NCI-H524 treated with DMSO at 0.1 percent for 48 hours (cell line): ENCODE data around the gene TRAM1L1.

ENCODE experiments used
- DNase-seq: peaks from one replicate; lab custom pipeline; 2025; lab: John Stamatoyannopoulos, UW

The TRAM1L1 gene

GRCh38 chr4:117084866-117085701 is at the start of gene TRAM1L1:
TRAM1L1 (minus strand) TSS chr4:117085576; CDS start chr4:117085393, 183 bp downstream.
- DNase-seq, result peak; percentile 45

GRCh38 chr4:117134386-117134785 is 49.0 kb upstream of the TRAM1L1 start:
- peak; percentile 42 for DNase-seq

GRCh38 chr4:117096886-117097285 is 11.5 kb upstream of the TRAM1L1 start:
- DNase-seq, result no peak

- DNase-seq, result no peak
Observed at GRCh38 chr4:117096462-117096861, 11.1 kb upstream of the TRAM1L1 start.

- no peak for DNase-seq
Observed at GRCh38 chr4:117093571-117093970, 8.2 kb upstream of the TRAM1L1 start.

GRCh38 chr4:117077760-117078159 is 7.6 kb downstream of the TRAM1L1 start:
- no peak for DNase-seq

GRCh38 chr4:117068120-117068519 is 17.3 kb downstream of the TRAM1L1 start:
- DNase-seq, result no peak

GRCh38 chr4:117063961-117064696 is 21.2 kb downstream of the TRAM1L1 start:
- no peak for DNase-seq

GRCh38 chr4:117042962-117043361 is 42.4 kb downstream of the TRAM1L1 start:
- DNase-seq, result no peak
